PC-9 (cell line): ENCODE data around the gene FAM171A1.

Source experiments
- CTCF ChIP-seq: fragments of 200-600 bp; sonication (generic); conservative IDR thresholded peaks from 2 replicates; pipeline ENCODE4 v1.6.1; 2017; ENCODE audit warnings: mixed run types, antibody characterized with exemption, mild to moderate bottlenecking, moderate library complexity
- EZH2 ChIP-seq: fragments of 200-600 bp; sonication (generic); IDR thresholded peaks from 2 replicates; pipeline ENCODE4 v1.8.0; 2017; ENCODE audit warnings: antibody characterized with exemption, low read depth

DNA sequence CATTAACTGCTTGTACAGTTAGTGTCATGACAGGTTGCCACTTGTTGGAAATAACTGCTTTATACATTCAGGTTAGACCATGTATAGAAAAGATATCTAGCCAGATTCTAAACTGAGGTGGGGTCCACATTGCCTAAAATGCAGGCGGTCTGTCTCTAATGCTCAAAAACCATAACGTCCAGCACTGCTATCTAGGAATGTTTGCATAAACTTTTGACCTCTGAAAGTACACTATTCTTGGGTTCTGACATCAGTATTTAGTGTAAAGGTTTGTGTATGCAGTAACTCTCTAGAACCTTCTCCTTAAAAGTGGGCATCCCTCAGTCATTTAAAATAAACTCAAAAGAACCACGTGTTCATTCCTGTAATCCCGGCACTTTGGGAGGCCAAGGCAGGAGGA, 10.3 kb upstream of the FAM171A1 start:
- TF ChIP-seq CTCF = no peak
- TF ChIP-seq EZH2 = no peak
